Measurements from ENCODE around the gene SPRED3. TPM values are rescaled to one million over a fixed set of nuclear protein-coding genes. Genes with fewer than 3 reads are reported as not detected.

Gene SPRED3
- total and polyA plus RNA-seq, 9 of the 15 experiments (the other 6 are each of a cell fraction or from before 2014, with no cell fraction given): 0.05 to 1.3 (median 0.36) TPM

- peak; percentile 76 for TF ChIP-seq PKNOX1 (IDR thresholded peaks at IDR 0.05)
These were observed 18.2 kb upstream of the SPRED3 start (continued) for GRCh38 chr19:38370299-38370698.

GRCh38 chr19:38371081-38371480, 17.4 kb upstream of the SPRED3 start:
- H3K9ac ChIP-seq (ENCODE audit: insufficient read depth in 1 of 2, low read depth in 2 of 2, low read length in 2 of 2): no peak overlapping the region
- no peak overlapping the region for H3K27ac ChIP-seq (ENCODE audit: extremely low read depth, low read depth, low read length)
- TF ChIP-seq TGIF2 (CRISPR knock-in tag; IDR thresholded peaks at IDR 0.05) (no peak), USF2 (CRISPR knock-in tag; IDR thresholded peaks at IDR 0.05) (no peak), MCM7 (IDR thresholded peaks at IDR 0.05) (no peak), CEBPB (tag; IDR thresholded peaks at IDR 0.05) (peak; percentile 38; the same call in 1 of the 2 replicates), BRD4 (IDR thresholded peaks at IDR 0.05) (no peak), SNRNP70 (optimal IDR thresholded peaks at IDR 0.05; ENCODE audit: low read depth, low read length) (no peak), MYBL2 (IDR thresholded peaks at IDR 0.05; ENCODE audit: low read depth) (no peak), MYBL2 (CRISPR knock-in tag; IDR thresholded peaks at IDR 0.05; ENCODE audit: borderline replicate concordance) (no peak), GABPA (tag; conservative IDR thresholded peaks at IDR 0.05; ENCODE audit: low read depth) (no peak)
- no peaks in the 10 kb centered on the region for H3K27me3 ChIP-seq (ENCODE audit: control insufficient read depth in 2 of 2, insufficient read depth in 2 of 2, low read length in 2 of 2)
- DNase-seq (ENCODE audit: extremely low read depth in 1 of 4, low spot score in 3 of 4): no peak
- no peaks in the 10 kb centered on the region for H3K9me1 ChIP-seq (ENCODE audit: control insufficient read depth, insufficient read depth, low read length)
- no peaks in the 10 kb centered on the region; the same call in 1 of the 2 replicates for H3K9me3 ChIP-seq (replicated peaks; ENCODE audit: control insufficient read depth, insufficient read depth, low read depth, low read length)
- in situ Hi-C loops (cut with MboI): no loop called here
- WGBS (ENCODE audit: insufficient coverage, low coverage, missing lambda C conversion rate): 74% methylated on average over 6 of the region's 6 CpGs
- no peak overlapping the region for H3K4me2 ChIP-seq (ENCODE audit: insufficient read depth, low read length)
- H4K20me1 ChIP-seq (replicated peaks; ENCODE audit: control insufficient read depth, insufficient read depth, low read length): peaks cover 9% of the 10 kb centered on the region; the same call in 1 of the 2 replicates
- no peak overlapping the region for H3K4me3 ChIP-seq
- peak overlapping the region; percentile 80; the same call in 1 of the 2 replicates for H2AFZ ChIP-seq (ENCODE audit: low read depth, low read length)
- BruUV-seq (replicated peaks): no TSS peak
- H3K79me2 ChIP-seq (ENCODE audit: control insufficient read depth, insufficient read depth, low read length): peaks cover 16% of the 10 kb centered on the region
- ChIA-PET CTCF (ENCODE audit: low intra/inter-chr PET ratio) (no interaction called here), POLR2A (interaction anchor here (0.6 kb wide), 2 partner anchors 38 to 40 kb away, joined by 3 read pairs; no protein-coding TSS in a partner anchor)
- FAIRE-seq: no peak
- peaks cover 5% of the 10 kb centered on the region; the same call in 2 of the 3 replicates for H3K36me3 ChIP-seq (ENCODE audit: control insufficient read depth, insufficient read depth, low read length)
- intact Hi-C loops (cut with micrococcal nuclease): no loop called here
- no peak for ATAC-seq
- peaks cover 10 to 14% of the 10 kb centered on the region in 2 experiments; a peak in 4 of 5 replicates for H3K4me1 ChIP-seq (replicated peaks in 1 of 2; ENCODE audit: control insufficient read depth in 2 of 2, insufficient read depth in 2 of 2, low read length in 2 of 2)
